ENCODE measurements around the gene USP33. TPM values are rescaled to one million over a fixed set of nuclear protein-coding genes. Genes with fewer than 3 reads are reported as not detected.

Gene USP33
- total and polyA plus RNA-seq, 9 of the 15 experiments (the other 6 are each of a cell fraction or from before 2014, with no cell fraction given), result 22.4 to 83.5 (median 44.7) TPM

GRCh38 chr1:77687519-77687906, 72.1 kb downstream of the USP33 start:
- Histone ChIP-seq H3K9ac (ENCODE audit: insufficient read depth in 1 of 2, low read depth in 2 of 2, low read length in 2 of 2) (no peak overlapping the region), H3K4me2 (ENCODE audit: insufficient read depth, low read length) (no peak overlapping the region), H3K79me2 (ENCODE audit: control insufficient read depth, insufficient read depth, low read length) (no peaks in the 10 kb centered on the region; the same call in 2 of the 3 replicates), H3K4me1 (replicated peaks in 1 of 2; ENCODE audit: control insufficient read depth in 2 of 2, insufficient read depth in 2 of 2, low read length in 2 of 2) (peaks cover 2 to 5% of the 10 kb centered on the region in 2 experiments; a peak in 3 of 5 replicates), H3K36me3 (ENCODE audit: control insufficient read depth, insufficient read depth, low read length) (no peaks in the 10 kb centered on the region), H2AFZ (ENCODE audit: low read depth, low read length) (no peak overlapping the region), H4K20me1 (replicated peaks; ENCODE audit: control insufficient read depth, insufficient read depth, low read length) (no peaks in the 10 kb centered on the region), H3K9me3 (replicated peaks; ENCODE audit: control insufficient read depth, insufficient read depth, low read depth, low read length) (no peaks in the 10 kb centered on the region), H3K27ac (ENCODE audit: extremely low read depth, low read depth, low read length) (no peak overlapping the region), H3K9me1 (ENCODE audit: control insufficient read depth, insufficient read depth, low read length) (no peaks in the 10 kb centered on the region), H3K27me3 (ENCODE audit: control insufficient read depth in 2 of 2, insufficient read depth in 2 of 2, low read length in 2 of 2) (no peaks in the 10 kb centered on the region), H3K4me3 (no peak overlapping the region)
- POLR2A ChIA-PET, result no interaction called here
- in situ Hi-C loops (cut with MboI) (no loop called here), intact Hi-C loops (cut with micrococcal nuclease) (no loop called here)
- no peak for FAIRE-seq
- WGBS (ENCODE audit: insufficient coverage, low coverage, missing lambda C conversion rate), result 52% methylated on average over 4 of the region's 21 CpGs
- no peak for ATAC-seq
- CTCF ChIA-PET (ENCODE audit: low intra/inter-chr PET ratio), result no interaction called here
- DNase-seq (ENCODE audit: extremely low read depth in 1 of 4, low spot score in 3 of 4), result no peak
- TF ChIP-seq MCM5 (IDR thresholded peaks at IDR 0.05; ENCODE audit: low read depth), result no peak
- no peak for TF ChIP-seq ESRRB (CRISPR knock-in tag; IDR thresholded peaks at IDR 0.05; ENCODE audit: borderline replicate concordance)
- TF ChIP-seq, protein P1, sequence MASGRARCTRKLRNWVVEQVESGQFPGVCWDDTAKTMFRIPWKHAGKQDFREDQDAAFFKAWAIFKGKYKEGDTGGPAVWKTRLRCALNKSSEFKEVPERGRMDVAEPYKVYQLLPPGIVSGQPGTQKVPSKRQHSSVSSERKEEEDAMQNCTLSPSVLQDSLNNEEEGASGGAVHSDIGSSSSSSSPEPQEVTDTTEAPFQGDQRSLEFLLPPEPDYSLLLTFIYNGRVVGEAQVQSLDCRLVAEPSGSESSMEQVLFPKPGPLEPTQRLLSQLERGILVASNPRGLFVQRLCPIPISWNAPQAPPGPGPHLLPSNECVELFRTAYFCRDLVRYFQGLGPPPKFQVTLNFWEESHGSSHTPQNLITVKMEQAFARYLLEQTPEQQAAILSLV (tag; IDR thresholded peaks at IDR 0.05), result no peak
- TF ChIP-seq HNRNPK (IDR thresholded peaks at IDR 0.05; ENCODE audit: low read depth, low read length, poor library complexity, severe bottlenecking), result no peak
- TF ChIP-seq MEF2A (IDR thresholded peaks at IDR 0.05; ENCODE audit: control insufficient read depth, low read depth, low read length), result no peak
- TF ChIP-seq HBP1 (CRISPR knock-in tag; IDR thresholded peaks at IDR 0.05), result no peak
- no TSS peak for BruUV-seq (replicated peaks)
